IPS-15b (cell line): ENCODE data around the gene TUT4.

Source experiments
- H3K27me3 ChIP-seq: one replicate; pipeline ENCODE4 v1.6.1; 2013; ENCODE audit warnings: low read length; ENCODE audit not compliant: control insufficient read depth, insufficient read depth
- H3K36me3 ChIP-seq: one replicate; pipeline ENCODE4 v1.6.1; 2013; ENCODE audit warnings: low read length; ENCODE audit not compliant: control insufficient read depth, insufficient read depth
- H3K4me1 ChIP-seq: one replicate; pipeline ENCODE4 v1.6.1; 2013; ENCODE audit warnings: mild to moderate bottlenecking, low read length; ENCODE audit not compliant: control insufficient read depth, insufficient read depth
- H3K4me3 ChIP-seq: one replicate; pipeline ENCODE4 v1.5.1; 2013; ENCODE audit warnings: low read depth, low read length
- H3K9ac ChIP-seq: one replicate; pipeline ENCODE4 v1.6.1; 2013; ENCODE audit warnings: low read depth, mild to moderate bottlenecking, low read length
- H3K9me3 ChIP-seq: one replicate; pipeline ENCODE4 v1.6.1; 2013; ENCODE audit warnings: mild to moderate bottlenecking, low read length; ENCODE audit not compliant: control insufficient read depth, insufficient read depth

The TUT4 gene, protein sequence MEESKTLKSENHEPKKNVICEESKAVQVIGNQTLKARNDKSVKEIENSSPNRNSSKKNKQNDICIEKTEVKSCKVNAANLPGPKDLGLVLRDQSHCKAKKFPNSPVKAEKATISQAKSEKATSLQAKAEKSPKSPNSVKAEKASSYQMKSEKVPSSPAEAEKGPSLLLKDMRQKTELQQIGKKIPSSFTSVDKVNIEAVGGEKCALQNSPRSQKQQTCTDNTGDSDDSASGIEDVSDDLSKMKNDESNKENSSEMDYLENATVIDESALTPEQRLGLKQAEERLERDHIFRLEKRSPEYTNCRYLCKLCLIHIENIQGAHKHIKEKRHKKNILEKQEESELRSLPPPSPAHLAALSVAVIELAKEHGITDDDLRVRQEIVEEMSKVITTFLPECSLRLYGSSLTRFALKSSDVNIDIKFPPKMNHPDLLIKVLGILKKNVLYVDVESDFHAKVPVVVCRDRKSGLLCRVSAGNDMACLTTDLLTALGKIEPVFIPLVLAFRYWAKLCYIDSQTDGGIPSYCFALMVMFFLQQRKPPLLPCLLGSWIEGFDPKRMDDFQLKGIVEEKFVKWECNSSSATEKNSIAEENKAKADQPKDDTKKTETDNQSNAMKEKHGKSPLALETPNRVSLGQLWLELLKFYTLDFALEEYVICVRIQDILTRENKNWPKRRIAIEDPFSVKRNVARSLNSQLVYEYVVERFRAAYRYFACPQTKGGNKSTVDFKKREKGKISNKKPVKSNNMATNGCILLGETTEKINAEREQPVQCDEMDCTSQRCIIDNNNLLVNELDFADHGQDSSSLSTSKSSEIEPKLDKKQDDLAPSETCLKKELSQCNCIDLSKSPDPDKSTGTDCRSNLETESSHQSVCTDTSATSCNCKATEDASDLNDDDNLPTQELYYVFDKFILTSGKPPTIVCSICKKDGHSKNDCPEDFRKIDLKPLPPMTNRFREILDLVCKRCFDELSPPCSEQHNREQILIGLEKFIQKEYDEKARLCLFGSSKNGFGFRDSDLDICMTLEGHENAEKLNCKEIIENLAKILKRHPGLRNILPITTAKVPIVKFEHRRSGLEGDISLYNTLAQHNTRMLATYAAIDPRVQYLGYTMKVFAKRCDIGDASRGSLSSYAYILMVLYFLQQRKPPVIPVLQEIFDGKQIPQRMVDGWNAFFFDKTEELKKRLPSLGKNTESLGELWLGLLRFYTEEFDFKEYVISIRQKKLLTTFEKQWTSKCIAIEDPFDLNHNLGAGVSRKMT (N-terminal part only)

DNA sequence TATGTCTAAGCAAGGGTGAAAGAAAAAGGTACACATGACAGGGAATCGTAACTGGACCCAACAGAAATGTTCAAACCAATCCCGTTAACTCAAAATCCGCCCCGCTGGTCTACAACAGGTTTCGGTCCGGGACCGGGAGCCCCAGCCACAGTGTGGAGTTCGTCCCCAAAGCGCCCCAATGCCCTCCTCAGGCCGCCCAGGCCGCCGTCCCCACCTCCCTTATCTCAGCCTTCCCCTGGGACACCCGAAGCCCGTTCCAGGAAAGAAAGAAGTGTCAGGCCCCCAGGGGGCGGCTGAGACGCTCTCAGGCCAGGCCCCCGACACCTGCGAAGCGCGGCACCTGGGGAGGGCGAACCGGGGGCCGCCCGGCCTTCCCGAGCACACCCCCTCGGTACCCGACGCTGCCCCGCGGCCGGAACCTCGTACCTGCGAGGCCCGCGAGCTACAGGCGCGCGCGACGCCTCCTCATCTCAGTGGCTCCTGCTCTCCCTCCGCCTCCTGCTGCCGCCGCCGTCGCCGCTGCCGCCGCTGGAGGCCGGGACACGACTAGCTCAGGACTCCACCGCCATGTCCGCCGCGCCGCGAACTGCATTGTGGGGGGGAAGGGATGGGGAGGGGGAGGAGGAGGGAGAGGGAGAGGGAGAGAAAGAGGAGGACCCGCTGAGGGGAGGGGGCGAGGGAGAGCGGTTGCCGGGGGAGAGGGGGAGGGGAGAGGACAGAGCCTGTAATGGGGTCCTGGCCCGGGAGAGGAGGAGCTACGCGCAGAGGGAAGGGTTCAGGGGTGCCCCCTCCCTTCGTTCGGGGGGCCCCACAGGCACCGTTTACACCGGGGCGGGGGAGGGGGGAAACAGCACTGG, at the start of gene TUT4:
TUT4 (minus strand) TSS at position 588 of the 857 bp plus-strand sequence. CDS start 26,812 bp downstream, outside the sequence.
- Histone ChIP-seq H3K4me3 (peak within 1 kb of the TSS; percentile 73), H3K27me3 (no peaks in the 10 kb centered on the region), H3K36me3 (no peaks in the 10 kb centered on the region), H3K9ac (peak within 1 kb of the TSS; percentile 76), H3K4me1 (peaks cover 9% of the 10 kb centered on the region), H3K9me3 (no peaks in the 10 kb centered on the region)

GRCh38 chr1:52601991-52602855, 49.3 kb upstream of the TUT4 start, which contains the start of gene GPX7:
Gene GPX7 (plus strand): TSS chr1:52602371. CDS start chr1:52602410, 39 bp downstream.
- H3K4me1 ChIP-seq: peaks cover 2% of the 10 kb centered on the region
- H3K9me3 ChIP-seq: no peaks in the 10 kb centered on the region
- peak within 1 kb of the TSS; percentile 60 for H3K9ac ChIP-seq
- peaks cover 38% of the 10 kb centered on the region for H3K27me3 ChIP-seq
- H3K36me3 ChIP-seq: no peaks in the 10 kb centered on the region
- peak within 1 kb of the TSS; percentile 56 for H3K4me3 ChIP-seq

- peak overlapping the region; percentile 60 for H3K9ac ChIP-seq
These were observed 48.6 kb upstream of the TUT4 start for GRCh38 chr1:52601519-52601918.

GRCh38 chr1:52600533-52601179, 47.8 kb upstream of the TUT4 start:
- peaks cover 2% of the 10 kb centered on the region for H3K4me1 ChIP-seq
- no peaks in the 10 kb centered on the region for H3K36me3 ChIP-seq
- no peaks in the 10 kb centered on the region for H3K9me3 ChIP-seq
- H3K27me3 ChIP-seq: peaks cover 38% of the 10 kb centered on the region
- H3K4me3 ChIP-seq: no peak overlapping the region
- H3K9ac ChIP-seq: no peak overlapping the region

More at GRCh38 chr1:52601519-52601918, 48.6 kb upstream of the TUT4 start:
- H3K4me1 ChIP-seq: peaks cover 2% of the 10 kb centered on the region
- H3K9me3 ChIP-seq: no peaks in the 10 kb centered on the region
- peak overlapping the region; percentile 56 for H3K4me3 ChIP-seq
- H3K27me3 ChIP-seq: peaks cover 38% of the 10 kb centered on the region
- no peaks in the 10 kb centered on the region for H3K36me3 ChIP-seq

- Histone ChIP-seq H3K36me3 (no peaks in the 10 kb centered on the region), H3K9me3 (no peaks in the 10 kb centered on the region), H3K27me3 (peaks cover 35% of the 10 kb centered on the region), H3K9ac (no peak overlapping the region), H3K4me3 (no peak overlapping the region), H3K4me1 (peaks cover 2% of the 10 kb centered on the region)
These were observed 46.3 kb upstream of the TUT4 start for GRCh38 chr1:52599236-52599635.

GRCh38 chr1:52598729-52599128, 45.8 kb upstream of the TUT4 start:
- Histone ChIP-seq H3K27me3 (peaks cover 30% of the 10 kb centered on the region), H3K9ac (no peak overlapping the region), H3K4me3 (no peak overlapping the region), H3K36me3 (no peaks in the 10 kb centered on the region), H3K4me1 (peaks cover 2% of the 10 kb centered on the region), H3K9me3 (no peaks in the 10 kb centered on the region)

DNA sequence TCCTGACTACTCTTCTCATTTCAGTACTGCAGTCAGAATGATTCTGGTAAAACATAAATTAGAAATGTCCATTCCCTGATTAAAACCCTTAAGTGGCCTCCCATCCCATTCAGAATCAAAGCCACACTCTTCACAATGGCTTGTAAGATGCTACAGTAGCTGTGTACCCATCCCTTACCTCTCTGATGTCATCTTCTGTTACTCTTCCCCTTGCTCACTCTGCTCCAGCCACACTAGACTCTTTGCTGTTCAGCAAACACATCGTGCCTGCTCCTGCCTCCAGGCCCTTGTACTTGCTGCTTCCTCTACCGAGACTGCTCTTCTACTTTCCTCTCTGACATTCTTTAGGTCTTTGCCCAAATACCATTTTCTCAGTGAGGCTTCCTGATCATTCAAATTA, 45.0 kb upstream of the TUT4 start:
- peaks cover 22% of the 10 kb centered on the region for H3K27me3 ChIP-seq
- no peaks in the 10 kb centered on the region for H3K9me3 ChIP-seq
- no peak overlapping the region for H3K9ac ChIP-seq
- peaks cover 2% of the 10 kb centered on the region for H3K4me1 ChIP-seq
- no peak overlapping the region for H3K4me3 ChIP-seq
- H3K36me3 ChIP-seq: no peaks in the 10 kb centered on the region

- no peaks in the 10 kb centered on the region for H3K9me3 ChIP-seq
- no peak overlapping the region for H3K4me3 ChIP-seq
- H3K9ac ChIP-seq: no peak overlapping the region
- peaks cover under 1% of the 10 kb centered on the region for H3K4me1 ChIP-seq
- peaks cover 3% of the 10 kb centered on the region for H3K27me3 ChIP-seq
- no peaks in the 10 kb centered on the region for H3K36me3 ChIP-seq
These were observed 42.2 kb upstream of the TUT4 start for GRCh38 chr1:52595061-52595460.

- Histone ChIP-seq H3K27me3 (no peaks in the 10 kb centered on the region), H3K4me3 (no peak overlapping the region), H3K36me3 (no peaks in the 10 kb centered on the region), H3K9me3 (no peaks in the 10 kb centered on the region), H3K4me1 (peaks cover 8% of the 10 kb centered on the region), H3K9ac (no peak overlapping the region)
These were observed 40.6 kb upstream of the TUT4 start for GRCh38 chr1:52593495-52593894.
